ENCODE data around the gene USP2.

DNA sequence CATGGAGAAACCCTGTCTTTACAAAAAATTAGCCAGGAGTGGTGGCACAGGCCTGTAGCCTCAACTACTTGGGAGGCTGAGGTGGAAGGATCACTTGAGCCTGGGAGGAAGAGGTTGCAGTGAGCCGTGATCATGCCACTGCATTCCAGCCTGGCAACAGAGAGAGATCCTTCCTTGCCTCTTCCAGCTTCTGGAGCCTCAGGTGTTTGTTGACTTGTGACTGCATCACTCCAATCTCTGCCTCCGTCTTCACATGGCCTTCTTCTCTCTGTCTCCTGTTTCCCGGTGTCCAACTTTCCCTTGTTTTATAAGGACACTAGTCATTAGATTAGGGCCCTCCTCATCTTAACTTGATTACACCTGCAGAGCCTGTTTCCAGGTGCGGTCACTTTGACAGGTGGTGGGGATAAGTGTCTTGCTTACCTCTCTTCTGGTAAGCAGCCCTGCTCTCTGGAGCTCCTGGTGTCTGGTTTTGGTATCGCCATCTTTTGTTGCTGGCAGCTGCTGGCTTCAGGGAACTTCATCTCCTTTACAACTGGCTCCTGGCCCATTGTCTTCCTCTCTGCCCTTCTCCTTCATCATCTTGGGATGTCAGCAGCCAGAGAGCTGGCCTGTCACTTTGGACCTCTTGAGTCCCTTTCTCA, 8.2 kb upstream of the USP2 start:
- no peak for TF ChIP-seq POLR2A (IDR thresholded peaks at IDR 0.05)
- TF ChIP-seq, protein P1, sequence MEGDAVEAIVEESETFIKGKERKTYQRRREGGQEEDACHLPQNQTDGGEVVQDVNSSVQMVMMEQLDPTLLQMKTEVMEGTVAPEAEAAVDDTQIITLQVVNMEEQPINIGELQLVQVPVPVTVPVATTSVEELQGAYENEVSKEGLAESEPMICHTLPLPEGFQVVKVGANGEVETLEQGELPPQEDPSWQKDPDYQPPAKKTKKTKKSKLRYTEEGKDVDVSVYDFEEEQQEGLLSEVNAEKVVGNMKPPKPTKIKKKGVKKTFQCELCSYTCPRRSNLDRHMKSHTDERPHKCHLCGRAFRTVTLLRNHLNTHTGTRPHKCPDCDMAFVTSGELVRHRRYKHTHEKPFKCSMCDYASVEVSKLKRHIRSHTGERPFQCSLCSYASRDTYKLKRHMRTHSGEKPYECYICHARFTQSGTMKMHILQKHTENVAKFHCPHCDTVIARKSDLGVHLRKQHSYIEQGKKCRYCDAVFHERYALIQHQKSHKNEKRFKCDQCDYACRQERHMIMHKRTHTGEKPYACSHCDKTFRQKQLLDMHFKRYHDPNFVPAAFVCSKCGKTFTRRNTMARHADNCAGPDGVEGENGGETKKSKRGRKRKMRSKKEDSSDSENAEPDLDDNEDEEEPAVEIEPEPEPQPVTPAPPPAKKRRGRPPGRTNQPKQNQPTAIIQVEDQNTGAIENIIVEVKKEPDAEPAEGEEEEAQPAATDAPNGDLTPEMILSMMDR (IDR thresholded peaks at IDR 0.05), result peak in 4 of 6 experiments; percentile 22 to 32 (median 26)
